ENCODE measurements around the gene LDLRAD4. TPM values are rescaled to one million over a fixed set of nuclear protein-coding genes. Genes with fewer than 3 reads are reported as not detected.

LDLRAD4 gene
- total and polyA plus RNA-seq, 9 of the 15 experiments (the other 6 are each of a cell fraction or from before 2014, with no cell fraction given): 0.01 TPM; not detected in 8

- TF ChIP-seq ZNF274 (IDR thresholded peaks at IDR 0.05; ENCODE audit: borderline replicate concordance, low read depth, low read length) (no peak), SP2 (IDR thresholded peaks at IDR 0.05; ENCODE audit: extremely low read depth, low read depth, low read length, poor library complexity, severe bottlenecking) (no peak), CHCHD3 (CRISPR knock-in tag; IDR thresholded peaks at IDR 0.05) (no peak), SIRT6 (IDR thresholded peaks at IDR 0.05; ENCODE audit: low read depth, low read length) (no peak), ZBTB8A (IDR thresholded peaks at IDR 0.05; ENCODE audit: partially characterized antibody) (no peak), ZBTB40 (IDR thresholded peaks at IDR 0.05) (no peak), ZBTB40 (CRISPR knock-in tag; IDR thresholded peaks at IDR 0.05) (no peak)
Measured at GRCh38 chr18:13431886-13432285, 213.3 kb downstream of the LDLRAD4 start (continued).

Data from K562 (cell line).